WTC11 (cell line): Measurements from ENCODE around the gene TMEM94.

Experiments used
- ZNF121 ChIP-seq: sonication (generic); formaldehyde crosslinking; IDR thresholded peaks from 2 replicates; pipeline ENCODE4 v1.8.0; 2023; ENCODE audit warnings: missing genetic modification reagents
- ZNF232 ChIP-seq: sonication (generic); formaldehyde crosslinking; IDR thresholded peaks from 2 replicates; pipeline ENCODE4 v1.8.0; 2022; ENCODE audit warnings: mild to moderate bottlenecking, missing genetic modification reagents
- TF ChIP-seq, protein P1 (sequence below): fragments of 200-600 bp; IDR thresholded peaks from 2 replicates; pipeline ENCODE4 v1.8.0; 2022; ENCODE audit warnings: antibody characterized with exemption
- TF ChIP-seq, protein P2 (sequence below): sonication (generic); formaldehyde crosslinking; IDR thresholded peaks from 2 replicates; pipeline ENCODE4 v1.8.1; 2022; ENCODE audit warnings: missing genetic modification reagents, borderline replicate concordance
- TF ChIP-seq, protein P3 (sequence below): sonication (generic); formaldehyde crosslinking; conservative IDR thresholded peaks from 2 replicates; pipeline ENCODE4 v1.8.1; 2022; ENCODE audit warnings: mild to moderate bottlenecking, missing genetic modification reagents

DNA sequence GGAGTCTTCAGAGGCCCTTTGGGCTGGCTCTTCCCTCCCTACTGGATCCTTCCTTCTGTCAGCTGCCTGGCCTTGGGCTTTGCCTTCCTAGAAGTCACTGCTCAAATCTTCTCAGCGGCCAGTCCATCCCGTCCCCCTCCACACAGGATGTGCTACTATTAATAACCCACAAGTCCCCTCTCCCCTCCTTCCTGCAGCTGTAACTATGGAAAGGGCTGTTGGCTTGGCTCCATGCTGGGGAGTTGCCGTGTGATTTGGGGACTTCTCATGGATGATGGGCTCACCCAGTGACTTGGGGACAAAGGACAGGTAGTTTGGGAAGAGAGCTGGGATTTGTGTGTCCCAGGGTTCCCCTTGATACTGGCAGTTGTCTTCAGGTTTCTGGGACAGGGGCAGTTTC, 19.4 kb downstream of the TMEM94 start:
- TF ChIP-seq, protein P1, sequence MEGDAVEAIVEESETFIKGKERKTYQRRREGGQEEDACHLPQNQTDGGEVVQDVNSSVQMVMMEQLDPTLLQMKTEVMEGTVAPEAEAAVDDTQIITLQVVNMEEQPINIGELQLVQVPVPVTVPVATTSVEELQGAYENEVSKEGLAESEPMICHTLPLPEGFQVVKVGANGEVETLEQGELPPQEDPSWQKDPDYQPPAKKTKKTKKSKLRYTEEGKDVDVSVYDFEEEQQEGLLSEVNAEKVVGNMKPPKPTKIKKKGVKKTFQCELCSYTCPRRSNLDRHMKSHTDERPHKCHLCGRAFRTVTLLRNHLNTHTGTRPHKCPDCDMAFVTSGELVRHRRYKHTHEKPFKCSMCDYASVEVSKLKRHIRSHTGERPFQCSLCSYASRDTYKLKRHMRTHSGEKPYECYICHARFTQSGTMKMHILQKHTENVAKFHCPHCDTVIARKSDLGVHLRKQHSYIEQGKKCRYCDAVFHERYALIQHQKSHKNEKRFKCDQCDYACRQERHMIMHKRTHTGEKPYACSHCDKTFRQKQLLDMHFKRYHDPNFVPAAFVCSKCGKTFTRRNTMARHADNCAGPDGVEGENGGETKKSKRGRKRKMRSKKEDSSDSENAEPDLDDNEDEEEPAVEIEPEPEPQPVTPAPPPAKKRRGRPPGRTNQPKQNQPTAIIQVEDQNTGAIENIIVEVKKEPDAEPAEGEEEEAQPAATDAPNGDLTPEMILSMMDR, result no peak
- TF ChIP-seq ZNF232 (CRISPR knock-in tag) (no peak), ZNF121 (no peak)
- TF ChIP-seq, protein P2, sequence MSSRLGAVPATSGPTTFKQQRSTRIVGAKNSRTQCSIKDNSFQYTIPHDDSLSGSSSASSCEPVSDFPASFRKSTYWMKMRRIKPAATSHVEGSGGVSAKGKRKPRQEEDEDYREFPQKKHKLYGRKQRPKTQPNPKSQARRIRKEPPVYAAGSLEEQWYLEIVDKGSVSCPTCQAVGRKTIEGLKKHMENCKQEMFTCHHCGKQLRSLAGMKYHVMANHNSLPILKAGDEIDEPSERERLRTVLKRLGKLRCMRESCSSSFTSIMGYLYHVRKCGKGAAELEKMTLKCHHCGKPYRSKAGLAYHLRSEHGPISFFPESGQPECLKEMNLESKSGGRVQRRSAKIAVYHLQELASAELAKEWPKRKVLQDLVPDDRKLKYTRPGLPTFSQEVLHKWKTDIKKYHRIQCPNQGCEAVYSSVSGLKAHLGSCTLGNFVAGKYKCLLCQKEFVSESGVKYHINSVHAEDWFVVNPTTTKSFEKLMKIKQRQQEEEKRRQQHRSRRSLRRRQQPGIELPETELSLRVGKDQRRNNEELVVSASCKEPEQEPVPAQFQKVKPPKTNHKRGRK (CRISPR knock-in tag), result no peak
- TF ChIP-seq, protein P3, sequence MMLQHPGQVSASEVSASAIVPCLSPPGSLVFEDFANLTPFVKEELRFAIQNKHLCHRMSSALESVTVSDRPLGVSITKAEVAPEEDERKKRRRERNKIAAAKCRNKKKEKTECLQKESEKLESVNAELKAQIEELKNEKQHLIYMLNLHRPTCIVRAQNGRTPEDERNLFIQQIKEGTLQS (CRISPR knock-in tag), result no peak
